GM19455 (cell line): ENCODE data around the gene OLFM1.

Source experiments
- ATAC-seq: cut with Tn5 transposase; IDR thresholded peaks from one replicate; pipeline ENCODE4 v1.9.1; 2021; ENCODE audit not compliant: unreplicated experiment

Gene OLFM1

GRCh38 chr9:135088979-135089847 is 1.7 kb downstream of the OLFM1 start:
- no peak for ATAC-seq

GRCh38 chr9:135090081-135090480 is 2.6 kb downstream of the OLFM1 start:
- ATAC-seq: no peak

- ATAC-seq: no peak
Observed at GRCh38 chr9:135090547-135090946, 3.1 kb downstream of the OLFM1 start.

- ATAC-seq: no peak
Observed at GRCh38 chr9:135091545-135091944, 4.1 kb downstream of the OLFM1 start.

- no peak for ATAC-seq
Observed at GRCh38 chr9:135093111-135093510, 5.6 kb downstream of the OLFM1 start.

GRCh38 chr9:135093911-135094584 is 6.6 kb downstream of the OLFM1 start:
- no peak for ATAC-seq

GRCh38 chr9:135095470-135096407 is 8.3 kb downstream of the OLFM1 start:
- ATAC-seq: no peak

- ATAC-seq: no peak
Observed at GRCh38 chr9:135096408-135096895, 9.0 kb downstream of the OLFM1 start.

- ATAC-seq: no peak
Observed at GRCh38 chr9:135098400-135099105, 11.1 kb downstream of the OLFM1 start.

- no peak for ATAC-seq
Observed at GRCh38 chr9:135099574-135099973, 12.1 kb downstream of the OLFM1 start.

GRCh38 chr9:135100241-135100681 is 12.8 kb downstream of the OLFM1 start:
- no peak for ATAC-seq

GRCh38 chr9:135100725-135101410 is 13.4 kb downstream of the OLFM1 start:
- ATAC-seq: no peak

- ATAC-seq: no peak
Observed at GRCh38 chr9:135101486-135101885, 14.0 kb downstream of the OLFM1 start.

- no peak for ATAC-seq
Observed at GRCh38 chr9:135101926-135102325, 14.5 kb downstream of the OLFM1 start.

GRCh38 chr9:135102331-135102730 is 14.9 kb downstream of the OLFM1 start:
- no peak for ATAC-seq

- ATAC-seq: no peak
Observed at GRCh38 chr9:135103001-135103446, 15.6 kb downstream of the OLFM1 start.

- no peak for ATAC-seq
Observed at GRCh38 chr9:135103931-135104639, 16.6 kb downstream of the OLFM1 start.

- no peak for ATAC-seq
Observed at GRCh38 chr9:135104761-135105160, 17.3 kb downstream of the OLFM1 start.

GRCh38 chr9:135105211-135105745 is 17.8 kb downstream of the OLFM1 start:
- no peak for ATAC-seq
